Large intestine (tissue), 3 donors: ENCODE measurements around the gene TPH1. TPM values are rescaled to one million over a fixed set of nuclear protein-coding genes. Genes with fewer than 3 reads are reported as not detected.

Source experiments
- DNase-seq, 2 donors: peaks; one replicate each; pipeline versions ENCODE4 v3.0.0 to v3.0.0-alpha.2; 2013
- H3K27ac ChIP-seq: one replicate; pipeline ENCODE4 v1.5.1; 2013; ENCODE audit warnings: low read length
- H3K27me3 ChIP-seq: 2 replicates; pipeline ENCODE4 v1.6.1; 2013; ENCODE audit warnings: low read length; ENCODE audit not compliant: control insufficient read depth, insufficient read depth
- H3K36me3 ChIP-seq: 2 replicates; pipeline ENCODE4 v1.6.1; 2013; ENCODE audit warnings: low read length; ENCODE audit not compliant: control insufficient read depth, insufficient read depth
- H3K4me1 ChIP-seq: one replicate; pipeline ENCODE4 v1.6.1; 2013; ENCODE audit warnings: low read length; ENCODE audit not compliant: control insufficient read depth, insufficient read depth
- H3K4me3 ChIP-seq: one replicate; pipeline ENCODE4 v1.5.1; 2013; ENCODE audit warnings: low read length
- H3K9me3 ChIP-seq: one replicate; pipeline ENCODE4 v1.6.1; 2013; ENCODE audit warnings: mild to moderate bottlenecking, low read depth, low read length, moderate library complexity; ENCODE audit not compliant: control insufficient read depth
- WGBS: methylation state at CpG from one replicate; pipeline ENCODE4 v1.1.5; 2013; ENCODE audit warnings: low lambda C conversion rate; ENCODE audit not compliant: insufficient coverage; 5-methylcytosine and 5-hydroxymethylcytosine counted together
- polyA plus RNA-seq: library from polyadenylated mRNA; unstranded; fragments of 120-200 nt; gene quantifications from one replicate; pipeline ENCODE4 v1.2.1, GENCODE V29; 2013

The TPH1 gene
- polyA plus RNA-seq, 1 donor, result 16.1 TPM

- Histone ChIP-seq H3K27me3 (no peaks in the 10 kb centered on the region), H3K27ac (no peak overlapping the region), H3K36me3 (no peaks in the 10 kb centered on the region), H3K4me3 (no peak overlapping the region), H3K4me1 (no peaks in the 10 kb centered on the region), H3K9me3 (no peaks in the 10 kb centered on the region)
- WGBS, result 100% methylated on average over 1 of the region's 2 CpGs
- no peak for DNase-seq
Measured at GRCh38 chr11:18067372-18067771, 21.3 kb upstream of the TPH1 start.

GRCh38 chr11:18066626-18067025 lies 20.6 kb upstream of the TPH1 start:
- no peak overlapping the region for H3K27ac ChIP-seq
- WGBS, result no CpG with 5 or more reads among the region's 2 CpGs

DNA sequence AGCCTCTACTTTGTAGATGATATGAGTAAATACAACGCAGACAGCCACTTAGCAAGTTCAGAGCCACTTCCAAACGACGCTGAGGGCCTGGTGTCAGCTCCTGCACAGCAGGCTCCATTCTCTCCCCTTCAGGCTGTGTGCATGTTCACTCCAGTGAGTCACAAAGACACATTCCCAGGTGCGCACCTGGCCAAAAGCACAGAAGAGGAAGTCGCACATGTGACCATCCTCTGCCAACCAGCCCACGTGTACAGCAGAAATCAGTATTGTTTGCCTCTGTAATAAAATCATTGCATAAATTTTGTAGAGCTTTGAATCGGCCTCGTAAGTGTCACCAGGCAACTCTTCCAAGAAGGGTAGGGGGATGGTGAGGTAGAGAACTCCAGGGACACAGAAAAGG lies 19.5 kb upstream of the TPH1 start:
- no peak for DNase-seq
- WGBS, result no CpG with 5 or more reads among the region's 8 CpGs
- Histone ChIP-seq H3K4me3 (no peak overlapping the region), H3K36me3 (no peaks in the 10 kb centered on the region), H3K27me3 (no peaks in the 10 kb centered on the region), H3K4me1 (no peaks in the 10 kb centered on the region), H3K9me3 (no peaks in the 10 kb centered on the region), H3K27ac (no peak overlapping the region)

More at GRCh38 chr11:18066626-18067025, 20.6 kb upstream of the TPH1 start:
- H3K4me1 ChIP-seq, result no peaks in the 10 kb centered on the region
- H3K4me3 ChIP-seq, result no peak overlapping the region
- H3K9me3 ChIP-seq, result no peaks in the 10 kb centered on the region
- DNase-seq, result no peak
- H3K27me3 ChIP-seq, result no peaks in the 10 kb centered on the region
- H3K36me3 ChIP-seq, result no peaks in the 10 kb centered on the region

- H3K9me3 ChIP-seq, result no peaks in the 10 kb centered on the region
- 80% methylated on average over 1 of the region's 7 CpGs for WGBS
- H3K27ac ChIP-seq, result no peak overlapping the region
- no peaks in the 10 kb centered on the region for H3K27me3 ChIP-seq
- no peak for DNase-seq
- no peaks in the 10 kb centered on the region for H3K36me3 ChIP-seq
- no peaks in the 10 kb centered on the region for H3K4me1 ChIP-seq
- no peak overlapping the region for H3K4me3 ChIP-seq
Measured at GRCh38 chr11:18064450-18065054, 18.5 kb upstream of the TPH1 start.

- DNase-seq, result no peak
- no peak overlapping the region for H3K27ac ChIP-seq
Measured at GRCh38 chr11:18063862-18064434, 17.9 kb upstream of the TPH1 start.

DNA sequence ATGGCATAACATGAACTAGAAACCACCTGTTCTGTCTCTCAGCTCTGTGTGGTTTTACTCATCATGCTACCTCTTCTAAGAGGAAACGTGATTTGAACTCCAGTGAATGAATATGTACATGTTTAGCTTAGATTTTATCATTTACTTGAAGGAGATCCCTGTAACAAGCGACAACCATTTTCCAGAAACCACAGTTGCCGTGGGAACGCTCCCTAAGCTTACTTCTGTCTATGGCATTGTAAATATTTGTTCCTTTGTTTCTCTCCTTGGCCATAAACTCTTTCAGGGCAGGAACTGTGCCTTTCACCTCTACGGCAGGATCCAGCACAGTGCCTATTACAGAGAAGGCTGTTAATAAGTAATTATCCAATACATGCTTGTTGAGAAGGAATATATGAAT lies 17.1 kb upstream of the TPH1 start:
- H3K27ac ChIP-seq, result no peak overlapping the region
- 50% methylated on average over 3 of the region's 5 CpGs for WGBS
- DNase-seq, result peak in 1 of 2 donors; percentile 31

More at GRCh38 chr11:18063862-18064434, 17.9 kb upstream of the TPH1 start:
- no peaks in the 10 kb centered on the region for H3K36me3 ChIP-seq
- H3K4me3 ChIP-seq, result no peak overlapping the region
- H3K4me1 ChIP-seq, result no peaks in the 10 kb centered on the region
- H3K27me3 ChIP-seq, result no peaks in the 10 kb centered on the region
- H3K9me3 ChIP-seq, result no peaks in the 10 kb centered on the region
- no CpG with 5 or more reads among the region's 4 CpGs for WGBS

GRCh38 chr11:18061351-18061750 lies 15.3 kb upstream of the TPH1 start:
- DNase-seq, result no peak
- Histone ChIP-seq H3K4me3 (no peak overlapping the region), H3K9me3 (no peaks in the 10 kb centered on the region), H3K27me3 (no peaks in the 10 kb centered on the region), H3K27ac (no peak overlapping the region), H3K36me3 (no peaks in the 10 kb centered on the region), H3K4me1 (no peaks in the 10 kb centered on the region)
- no CpG with 5 or more reads among the region's 2 CpGs for WGBS

More for the DNA sequence above, 17.1 kb upstream of the TPH1 start:
- Histone ChIP-seq H3K4me1 (no peaks in the 10 kb centered on the region), H3K36me3 (no peaks in the 10 kb centered on the region), H3K4me3 (no peak overlapping the region), H3K27me3 (no peaks in the 10 kb centered on the region), H3K9me3 (no peaks in the 10 kb centered on the region)

DNA sequence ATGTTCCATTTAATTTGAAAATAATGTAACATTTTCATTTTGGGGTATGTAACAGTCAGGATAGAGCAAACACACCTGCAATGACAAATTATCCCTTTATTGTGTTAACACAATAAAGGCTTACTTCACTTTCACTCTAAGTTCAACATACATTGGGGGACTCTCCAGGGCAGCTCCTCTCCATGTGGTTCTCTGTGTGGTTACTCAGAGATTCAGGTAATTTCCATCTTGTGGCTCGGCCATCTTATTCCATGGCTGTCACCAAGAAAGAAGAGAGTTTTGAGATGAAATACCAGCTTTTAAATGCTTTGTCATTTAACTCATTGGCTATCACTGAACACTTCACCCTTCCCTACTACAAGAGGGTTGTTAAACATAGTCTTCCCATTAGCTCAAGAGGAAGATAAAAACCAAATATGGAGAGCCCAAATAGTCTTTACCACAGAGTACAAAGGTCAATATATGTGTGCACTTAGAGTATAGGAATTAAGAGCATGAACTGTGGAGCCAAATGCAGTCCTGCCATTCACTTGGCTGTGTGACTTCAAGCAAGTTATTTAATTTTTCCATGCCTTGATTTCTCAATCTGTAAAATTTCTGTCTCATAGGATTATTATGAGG lies 10.6 kb upstream of the TPH1 start:
- no CpG with 5 or more reads among the region's 1 CpG for WGBS
- Histone ChIP-seq H3K4me3 (no peak overlapping the region), H3K27me3 (no peaks in the 10 kb centered on the region), H3K9me3 (no peaks in the 10 kb centered on the region), H3K36me3 (no peaks in the 10 kb centered on the region), H3K27ac (no peak overlapping the region), H3K4me1 (no peaks in the 10 kb centered on the region)
- DNase-seq, result no peak

- no peak overlapping the region for H3K4me3 ChIP-seq
- no peaks in the 10 kb centered on the region for H3K27me3 ChIP-seq
- DNase-seq, result no peak
- 79% methylated on average over 9 of the region's 10 CpGs for WGBS
- H3K27ac ChIP-seq, result no peak overlapping the region
- H3K9me3 ChIP-seq, result no peaks in the 10 kb centered on the region
- no peaks in the 10 kb centered on the region for H3K4me1 ChIP-seq
- no peaks in the 10 kb centered on the region for H3K36me3 ChIP-seq
Measured at GRCh38 chr11:18054511-18055103, 8.5 kb upstream of the TPH1 start.

DNA sequence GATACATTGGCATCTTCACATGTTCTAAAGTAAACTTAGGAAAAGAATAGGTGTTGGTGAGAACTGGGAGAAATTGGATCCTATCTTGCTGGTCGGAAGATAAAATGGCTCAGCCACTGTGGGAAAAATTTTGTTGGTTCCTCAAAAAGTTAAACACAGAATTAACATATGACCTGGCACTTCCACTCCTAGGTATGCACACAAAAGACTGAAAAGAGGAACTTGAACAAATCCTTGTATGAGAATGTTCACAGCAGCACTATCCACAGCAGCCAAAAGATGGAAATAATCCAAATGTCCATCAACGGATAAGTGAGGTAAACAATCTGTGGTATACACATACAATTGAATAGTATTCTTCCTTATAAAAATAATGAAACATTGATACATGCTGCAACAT lies 4.8 kb upstream of the TPH1 start:
- H3K27me3 ChIP-seq, result peaks cover 16% of the 10 kb centered on the region
- no peaks in the 10 kb centered on the region for H3K36me3 ChIP-seq
- 71% methylated on average over 1 of the region's 2 CpGs for WGBS
- no peak overlapping the region for H3K4me3 ChIP-seq
- no peak overlapping the region for H3K27ac ChIP-seq
- no peaks in the 10 kb centered on the region for H3K4me1 ChIP-seq
- no peak for DNase-seq
- H3K9me3 ChIP-seq, result no peaks in the 10 kb centered on the region
